ENCODE data around the gene SLC6A2. TPM values are rescaled to one million over a fixed set of nuclear protein-coding genes. Genes with fewer than 3 reads are reported as not detected.

The SLC6A2 gene
- total and polyA plus RNA-seq, 9 of the 15 experiments (the other 6 are each of a cell fraction or from before 2014, with no cell fraction given), result not detected

GRCh38 chr16:55711959-55712876 lies 56.4 kb downstream of the SLC6A2 start (continued):
- TF ChIP-seq CHD7 (IDR thresholded peaks at IDR 0.05; ENCODE audit: low read depth, low read length), result no peak
- TF ChIP-seq EHMT2 (IDR thresholded peaks at IDR 0.05), result no peak
- no peak for TF ChIP-seq SMAD4 (CRISPR knock-in tag; conservative IDR thresholded peaks at IDR 0.05)
- TF ChIP-seq ZNF24 (IDR thresholded peaks at IDR 0.05), result peak; percentile 13; the same call in 1 of the 2 replicates
- no peak for TF ChIP-seq FOXJ2 (tag; IDR thresholded peaks at IDR 0.05)
- TF ChIP-seq PRPF4 (IDR thresholded peaks at IDR 0.05; ENCODE audit: insufficient read depth, low read depth, low read length, poor library complexity, severe bottlenecking), result no peak
- no peak for TF ChIP-seq KLF13 (tag; IDR thresholded peaks at IDR 0.05; ENCODE audit: borderline replicate concordance, low read depth)

All from K562 (cell line).